Endodermal cell (in vitro differentiated cells): ENCODE measurements around the gene MED8. TPM values are rescaled to one million over a fixed set of nuclear protein-coding genes. Genes with fewer than 3 reads are reported as not detected.

Source experiments
- DNase-seq: peaks from one replicate; pipeline ENCODE4 v3.0.0-alpha.2; 2017
- H3K27ac ChIP-seq: 2 replicates; pipeline ENCODE4 v1.5.1; 2013; ENCODE audit warnings: mild to moderate bottlenecking, low read depth, low read length, moderate library complexity
- H3K27me3 ChIP-seq: 2 replicates; pipeline ENCODE4 v1.6.1; 2013; ENCODE audit warnings: mild to moderate bottlenecking, low read length, moderate library complexity; ENCODE audit not compliant: insufficient read depth, control insufficient read depth, poor library complexity, severe bottlenecking
- H3K36me3 ChIP-seq: 2 replicates; pipeline ENCODE4 v1.7.0; 2013; ENCODE audit warnings: mild to moderate bottlenecking, low read length, moderate library complexity; ENCODE audit not compliant: control insufficient read depth, insufficient read depth
- H3K4me1 ChIP-seq: one replicate; pipeline ENCODE4 v1.7.0; 2013; ENCODE audit warnings: low read length; ENCODE audit not compliant: control insufficient read depth, insufficient read depth
- H3K4me3 ChIP-seq: 2 replicates; pipeline ENCODE4 v1.5.1; 2013; ENCODE audit warnings: mild to moderate bottlenecking, low read length, moderate library complexity
- H3K9ac ChIP-seq: 2 replicates; pipeline ENCODE4 v1.6.1; 2013; ENCODE audit warnings: mild to moderate bottlenecking, low read length, moderate library complexity; ENCODE audit not compliant: poor library complexity, severe bottlenecking; ENCODE audit errors: extremely low read depth
- H3K9me3 ChIP-seq: 2 replicates; pipeline ENCODE4 v1.6.1; 2013; ENCODE audit warnings: mild to moderate bottlenecking, low read length, moderate library complexity; ENCODE audit not compliant: control insufficient read depth
- H3K27ac Mint-ChIP-seq: 2 replicates; pipeline ENCODE4 v1.8.0; 2020; ENCODE audit warnings: mixed read lengths
- H3K27me3 Mint-ChIP-seq: 2 replicates; pipeline ENCODE4 v1.8.0; 2021; ENCODE audit warnings: mild to moderate bottlenecking, mixed read lengths; ENCODE audit not compliant: insufficient read depth
- H3K36me3 Mint-ChIP-seq: 2 replicates; pipeline ENCODE4 v1.8.0; 2020; ENCODE audit warnings: low read depth, mixed read lengths
- H3K4me1 Mint-ChIP-seq: 2 replicates; pipeline ENCODE4 v1.8.0; 2020; ENCODE audit warnings: mixed read lengths
- H3K4me3 Mint-ChIP-seq: 2 replicates; pipeline ENCODE4 v1.8.0; 2020; ENCODE audit warnings: mild to moderate bottlenecking, moderate library complexity, mixed read lengths
- H3K9me3 Mint-ChIP-seq: 2 replicates; pipeline ENCODE4 v1.8.0; 2020; ENCODE audit warnings: mild to moderate bottlenecking, mixed read lengths
- CTCF ChIP-seq: fragments of 200-600 bp; sonication (generic); conservative IDR thresholded peaks from 2 replicates; pipeline ENCODE4 v1.5.0; 2021; ENCODE audit warnings: antibody characterized with exemption, mild to moderate bottlenecking
- WGBS, 2 experiments: methylation state at CpG; one replicate each; pipeline versions ENCODE4 v1.1.5 to v1.1.7; 2013; ENCODE audit warnings: missing lambda C conversion rate in 2 of 2, mixed read lengths in 1 of 2; ENCODE audit not compliant: insufficient coverage in 1 of 2, insufficient read length in 1 of 2; 5-methylcytosine and 5-hydroxymethylcytosine counted together
- total RNA-seq, 2 donors: library from RNA; stranded (reverse); fragmentation: NEBNext Ultra II Directional in 1 of 2; extraction: Animal tissue kit (Norgen Biotek cat#: 25700) in 1 of 2; gene quantifications; 2 replicates in 1 of 2; 3 replicates in 1 of 2; pipeline ENCODE4 v1.2.1, GENCODE V29; 2021

MED8 gene
- total RNA-seq, 2 donors from 2014 or later, result 16.1 to 18.8 TPM

- Mint-ChIP-seq H3K36me3 (peaks cover 79% of the 10 kb centered on the region), H3K27ac (no peak overlapping the region)
Measured at GRCh38 chr1:43425045-43425444, 35.4 kb upstream of the MED8 start.

GRCh38 chr1:43423672-43424550, 34.3 kb upstream of the MED8 start:
- Mint-ChIP-seq H3K4me1 (no peaks in the 10 kb centered on the region), H3K27me3 (no peaks in the 10 kb centered on the region), H3K36me3 (peaks cover 77% of the 10 kb centered on the region), H3K9me3 (no peaks in the 10 kb centered on the region), H3K4me3 (no peak overlapping the region), H3K27ac (no peak overlapping the region)
- H3K27me3 ChIP-seq, result no peaks in the 10 kb centered on the region
- H3K9me3 ChIP-seq, result no peaks in the 10 kb centered on the region
- no peaks in the 10 kb centered on the region for H3K4me1 ChIP-seq
- TF ChIP-seq CTCF, result no peak
- no peak overlapping the region for H3K27ac ChIP-seq
- H3K4me3 ChIP-seq, result no peak overlapping the region
- no peak for DNase-seq
- H3K9ac ChIP-seq, result no peak overlapping the region
- peaks cover 62% of the 10 kb centered on the region for H3K36me3 ChIP-seq
- 94 to 98% methylated on average over 16 to 23 of the region's 23 CpGs for WGBS, 2 experiments

More at GRCh38 chr1:43425045-43425444, 35.4 kb upstream of the MED8 start:
- Mint-ChIP-seq H3K27me3 (no peaks in the 10 kb centered on the region), H3K4me3 (no peak overlapping the region), H3K9me3 (no peaks in the 10 kb centered on the region), H3K4me1 (no peaks in the 10 kb centered on the region)
- Histone ChIP-seq H3K9ac (no peak overlapping the region), H3K9me3 (no peaks in the 10 kb centered on the region), H3K27me3 (no peaks in the 10 kb centered on the region), H3K27ac (no peak overlapping the region), H3K36me3 (peaks cover 61% of the 10 kb centered on the region), H3K4me3 (no peak overlapping the region), H3K4me1 (no peaks in the 10 kb centered on the region)
- 89 to 100% methylated on average over 2 to 4 of the region's 4 CpGs for WGBS, 2 experiments
- DNase-seq, result no peak
- no peak for TF ChIP-seq CTCF

GRCh38 chr1:43422995-43423671, 33.5 kb upstream of the MED8 start:
- no peaks in the 10 kb centered on the region for H3K9me3 ChIP-seq
- Mint-ChIP-seq H3K9me3 (no peaks in the 10 kb centered on the region), H3K27ac (no peak overlapping the region), H3K4me1 (no peaks in the 10 kb centered on the region), H3K36me3 (peaks cover 71% of the 10 kb centered on the region), H3K4me3 (no peak overlapping the region), H3K27me3 (no peaks in the 10 kb centered on the region)
- peaks cover 62% of the 10 kb centered on the region for H3K36me3 ChIP-seq
- DNase-seq, result no peak
- TF ChIP-seq CTCF, result no peak
- H3K27me3 ChIP-seq, result no peaks in the 10 kb centered on the region
- WGBS, 2 experiments, result 94 to 98% methylated on average over 11 to 16 of the region's 16 CpGs
- no peak overlapping the region for H3K27ac ChIP-seq
- no peak overlapping the region for H3K9ac ChIP-seq
- no peaks in the 10 kb centered on the region for H3K4me1 ChIP-seq
- no peak overlapping the region for H3K4me3 ChIP-seq
